ENCODE data around the gene KMT5C. TPM values are rescaled to one million over a fixed set of nuclear protein-coding genes. Genes with fewer than 3 reads are reported as not detected.

The KMT5C gene
- total RNA-seq, 4 donors from 2014 or later: 5.3 to 22.9 (median 6.8) TPM

GRCh38 chr19:55362174-55362989 lies 22.7 kb downstream of the KMT5C start:
- no peak for ATAC-seq (ENCODE audit: low FRiP score)
- no peak for DNase-seq (ENCODE audit: low spot score)
- TF ChIP-seq, protein P1, sequence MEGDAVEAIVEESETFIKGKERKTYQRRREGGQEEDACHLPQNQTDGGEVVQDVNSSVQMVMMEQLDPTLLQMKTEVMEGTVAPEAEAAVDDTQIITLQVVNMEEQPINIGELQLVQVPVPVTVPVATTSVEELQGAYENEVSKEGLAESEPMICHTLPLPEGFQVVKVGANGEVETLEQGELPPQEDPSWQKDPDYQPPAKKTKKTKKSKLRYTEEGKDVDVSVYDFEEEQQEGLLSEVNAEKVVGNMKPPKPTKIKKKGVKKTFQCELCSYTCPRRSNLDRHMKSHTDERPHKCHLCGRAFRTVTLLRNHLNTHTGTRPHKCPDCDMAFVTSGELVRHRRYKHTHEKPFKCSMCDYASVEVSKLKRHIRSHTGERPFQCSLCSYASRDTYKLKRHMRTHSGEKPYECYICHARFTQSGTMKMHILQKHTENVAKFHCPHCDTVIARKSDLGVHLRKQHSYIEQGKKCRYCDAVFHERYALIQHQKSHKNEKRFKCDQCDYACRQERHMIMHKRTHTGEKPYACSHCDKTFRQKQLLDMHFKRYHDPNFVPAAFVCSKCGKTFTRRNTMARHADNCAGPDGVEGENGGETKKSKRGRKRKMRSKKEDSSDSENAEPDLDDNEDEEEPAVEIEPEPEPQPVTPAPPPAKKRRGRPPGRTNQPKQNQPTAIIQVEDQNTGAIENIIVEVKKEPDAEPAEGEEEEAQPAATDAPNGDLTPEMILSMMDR (IDR thresholded peaks at IDR 0.05): no peak

DNA sequence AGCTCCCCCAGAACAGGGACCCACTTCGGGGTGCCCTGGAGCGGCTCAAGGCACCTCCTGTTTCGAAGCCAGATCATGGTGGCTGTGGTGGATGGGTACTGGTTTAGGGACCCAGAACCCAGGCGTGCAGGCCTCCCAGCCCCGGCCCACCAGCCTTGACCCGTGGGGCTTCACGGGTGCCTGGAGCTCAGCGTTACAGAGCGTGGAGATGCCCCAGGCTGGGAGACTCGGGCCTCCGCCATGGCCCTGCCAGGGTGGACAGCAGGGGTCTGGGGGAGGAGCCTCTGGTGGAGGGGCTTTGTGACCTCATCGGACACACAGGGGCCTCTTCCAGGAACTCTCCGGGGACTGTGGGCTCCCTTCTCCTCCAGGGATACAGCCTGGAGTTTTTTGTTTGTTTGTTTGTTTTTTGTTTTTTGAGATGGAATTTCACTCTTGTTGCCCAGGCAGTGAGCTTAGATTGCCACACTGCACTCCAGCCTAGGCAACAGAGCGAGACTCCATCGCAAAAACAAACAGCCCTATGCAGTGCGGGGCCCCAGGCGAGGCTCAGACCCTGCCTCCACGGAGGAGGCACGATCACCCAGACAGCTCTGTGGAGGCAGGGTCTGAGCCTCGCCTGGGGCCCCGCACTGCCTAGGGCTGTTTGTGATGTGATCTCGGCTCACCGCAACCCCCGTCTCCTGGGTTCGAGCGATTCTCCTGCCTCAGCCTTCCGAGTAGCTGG lies 23.5 kb downstream of the KMT5C start, which contains the start of gene GARIN5B:
TSS of gene GARIN5B (minus strand) at position 271 of the 727 bp plus-strand sequence. CDS start at position 77, 194 bp downstream.
- TF ChIP-seq, protein P1 (IDR thresholded peaks at IDR 0.05): no peak
- no peak for DNase-seq (ENCODE audit: low spot score)
- ATAC-seq (ENCODE audit: low FRiP score): no peak

GRCh38 chr19:55365245-55365644 lies 25.6 kb downstream of the KMT5C start:
- no peak for DNase-seq (ENCODE audit: low spot score)
- ATAC-seq (ENCODE audit: low FRiP score): no peak
- TF ChIP-seq, protein P1 (IDR thresholded peaks at IDR 0.05): no peak

DNA sequence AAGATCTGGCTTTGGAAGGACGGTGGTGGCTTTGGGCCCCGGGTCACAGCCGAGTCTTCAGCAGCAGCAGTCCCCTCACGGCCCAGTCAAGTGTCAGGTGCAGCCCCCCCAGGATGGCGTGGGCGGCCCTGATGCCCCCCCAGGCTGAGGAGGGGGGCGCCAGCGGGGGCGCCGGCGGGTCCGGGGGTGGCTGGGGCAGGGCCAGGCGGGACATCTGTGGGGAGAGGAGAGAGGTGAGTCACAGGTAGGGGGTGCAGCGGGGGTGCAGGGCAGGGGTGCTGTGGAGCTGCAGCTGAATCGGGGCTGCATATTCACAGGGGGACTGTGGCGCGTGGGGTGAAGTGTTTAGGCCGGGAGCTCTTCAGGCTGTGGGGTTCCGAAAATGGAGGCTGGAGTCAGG lies 26.3 kb downstream of the KMT5C start:
- ATAC-seq (ENCODE audit: low FRiP score) (no peak), DNase-seq (ENCODE audit: low spot score) (no peak)
- TF ChIP-seq, protein P1 (IDR thresholded peaks at IDR 0.05): no peak

GRCh38 chr19:55366790-55367189 lies 27.1 kb downstream of the KMT5C start:
- ATAC-seq (ENCODE audit: low FRiP score): no peak
- TF ChIP-seq, protein P1 (IDR thresholded peaks at IDR 0.05): no peak
- no peak for DNase-seq (ENCODE audit: low spot score)

DNA sequence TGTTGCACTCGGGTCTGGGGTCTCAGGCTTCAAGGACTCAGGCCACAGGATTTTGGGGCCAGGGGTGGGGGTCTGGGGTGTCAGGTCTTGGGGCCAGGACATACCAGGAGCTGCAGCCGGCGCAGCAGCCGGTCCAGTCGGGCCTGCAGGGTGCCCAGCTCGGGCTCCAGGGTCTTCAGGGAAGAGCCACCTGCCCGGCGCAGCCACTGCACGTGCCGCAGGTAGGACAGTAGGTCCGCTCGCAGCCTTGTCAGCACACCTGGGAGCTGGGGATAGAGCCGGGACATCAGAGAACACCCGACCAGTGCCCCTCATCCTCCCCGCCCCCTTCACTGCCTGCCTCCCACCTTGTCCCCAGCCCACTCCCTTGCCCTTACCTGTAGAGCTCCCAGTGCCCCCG lies 28.4 kb downstream of the KMT5C start:
- ATAC-seq (ENCODE audit: low FRiP score) (no peak), DNase-seq (ENCODE audit: low spot score) (no peak)
- TF ChIP-seq, protein P1 (IDR thresholded peaks at IDR 0.05): no peak

Measured in omental fat pad (tissue), 4 donors.